ENCODE results near the gene TFPI. TPM values are rescaled to one million over a fixed set of nuclear protein-coding genes. Genes with fewer than 3 reads are reported as not detected.

Gene TFPI
- 41.9 TPM for total RNA-seq

GRCh38 chr2:187554011-187554703 lies at the start of gene TFPI:
Gene TFPI, minus strand, starts transcription at chr2:187554435. Its CDS starts 50,667 bp downstream, at chr2:187503768.

Other genes with a start within 250 kb of the TFPI start
- gene CALCRL, start 106.2 kb downstream of the TFPI start, total RNA-seq, result 48.2 TPM

Measured in camera-type eye (tissue), 1 donor.